Smooth muscle cell (in vitro differentiated cells): ENCODE data around the gene RALGPS1. TPM values are rescaled to one million over a fixed set of nuclear protein-coding genes. Genes with fewer than 3 reads are reported as not detected.

Experiments
- DNase-seq: peaks from one replicate; lab custom pipeline; 2025; ENCODE audit not compliant: unreplicated experiment; lab: John Stamatoyannopoulos, UW
- H2AFZ ChIP-seq: fragments of 200-600 bp; sonication (generic); 2 replicates; pipeline ENCODE4 v1.6.0; 2016; ENCODE audit warnings: antibody characterized with exemption, low read depth, mild to moderate bottlenecking
- H3F3A ChIP-seq: fragments of 200-600 bp; sonication (generic); 2 replicates; pipeline ENCODE4 v1.6.0; 2017; ENCODE audit warnings: antibody characterized with exemption, low read depth
- H3K27ac ChIP-seq: fragments of 200-600 bp; sonication (generic); 2 replicates; pipeline ENCODE4 v1.5.1; 2016; ENCODE audit warnings: low read depth, mild to moderate bottlenecking
- H3K27me3 ChIP-seq: fragments of 200-600 bp; sonication (generic); 2 replicates; pipeline ENCODE4 v1.6.1; 2016; ENCODE audit warnings: low read depth, mild to moderate bottlenecking
- H3K36me3 ChIP-seq: fragments of 200-600 bp; sonication (generic); 2 replicates; pipeline ENCODE4 v1.5.1; 2016; ENCODE audit warnings: low read depth
- H3K4me1 ChIP-seq: fragments of 200-600 bp; sonication (generic); 2 replicates; pipeline ENCODE4 v1.5.1; 2016; ENCODE audit warnings: low read depth
- H3K4me2 ChIP-seq: fragments of 200-600 bp; sonication (generic); 2 replicates; pipeline ENCODE4 v1.6.0; 2016; ENCODE audit warnings: mild to moderate bottlenecking
- H3K4me3 ChIP-seq: fragments of 200-600 bp; sonication (generic); 2 replicates; pipeline ENCODE4 v1.5.1; 2016; ENCODE audit warnings: mild to moderate bottlenecking
- H3K79me2 ChIP-seq: fragments of 200-600 bp; sonication (generic); 2 replicates; pipeline ENCODE4 v1.6.0; 2016; ENCODE audit warnings: low read depth, mild to moderate bottlenecking
- H3K9ac ChIP-seq: fragments of 200-600 bp; sonication (generic); 2 replicates; pipeline ENCODE4 v1.6.0; 2016; ENCODE audit warnings: low read depth
- H3K9me3 ChIP-seq: fragments of 200-600 bp; sonication (generic); replicated peaks from 2 replicates; pipeline ENCODE4 v1.5.1; 2016; ENCODE audit warnings: low read depth
- H4K20me1 ChIP-seq: fragments of 200-600 bp; sonication (generic); 2 replicates; pipeline ENCODE4 v1.6.0; 2016; ENCODE audit warnings: low read depth
- WGBS: methylation state at CpG from one replicate; pipeline ENCODE4 v1.1.7; 2016; ENCODE audit warnings: low lambda C conversion rate; 5-methylcytosine and 5-hydroxymethylcytosine counted together
- polyA plus RNA-seq: library from polyadenylated mRNA; unstranded; fragments of >200 nt; fragmentation: Nextera tagmentation; extraction: Ambion mirVana; gene quantifications from 2 replicates; pipeline ENCODE4 v1.2.1, GENCODE V29; 2016
- total RNA-seq: library from RNA; depleted of rRNA; stranded (reverse); fragments of >200 nt; gene quantifications from 2 replicates; pipeline ENCODE4 v1.2.3, GENCODE V29; 2014
- TF ChIP-seq, protein P1 (sequence below): fragments of 200-600 bp; sonication (generic); IDR thresholded peaks from 2 replicates; pipeline ENCODE4 v1.5.1; 2017; ENCODE audit warnings: borderline replicate concordance, mild to moderate bottlenecking, antibody characterized with exemption; ENCODE audit not compliant: insufficient read depth, poor library complexity, severe bottlenecking

The RALGPS1 gene
- total and polyA plus RNA-seq, 2 experiments from 2014 or later: 2.1 to 4.0 TPM

DNA sequence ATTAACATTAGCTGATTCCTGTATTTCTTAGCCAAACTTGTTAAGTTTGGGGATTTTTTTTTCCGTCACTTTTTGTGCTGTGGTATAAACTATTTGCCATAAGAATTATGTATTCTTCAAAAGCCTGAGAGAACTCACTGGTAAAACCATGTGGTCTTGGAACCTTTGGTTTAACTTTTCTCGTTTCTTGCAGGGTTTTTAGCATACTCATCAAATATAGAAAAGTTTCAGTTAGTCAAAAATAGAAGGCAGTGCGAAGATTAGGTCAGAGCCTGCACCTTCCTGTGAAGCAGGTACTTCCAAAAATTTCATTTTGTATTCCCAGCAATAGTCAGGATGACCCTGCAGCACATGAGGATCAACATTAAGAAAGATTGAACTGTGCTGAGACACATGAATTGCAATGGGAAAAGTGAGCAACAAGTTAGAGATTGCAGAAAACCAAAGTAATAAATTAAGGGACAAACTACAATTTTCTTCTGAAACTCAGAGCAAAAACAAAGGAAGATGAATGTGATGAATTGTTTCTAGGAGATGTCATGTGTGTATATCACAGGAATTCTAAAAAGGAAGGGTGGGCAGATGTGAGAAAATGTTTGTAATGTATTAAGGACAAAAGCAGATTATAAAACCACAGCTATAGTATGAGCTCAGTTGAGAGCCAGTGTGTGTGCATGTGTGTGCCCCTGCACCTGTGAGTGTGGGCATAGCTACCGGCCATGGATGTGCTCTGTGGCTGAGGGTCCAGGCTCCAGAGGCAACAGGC, 105.6 kb downstream of the RALGPS1 start:
- Histone ChIP-seq H4K20me1 (no peaks in the 10 kb centered on the region), H3K36me3 (no peaks in the 10 kb centered on the region), H3K27me3 (no peaks in the 10 kb centered on the region), H3K79me2 (no peaks in the 10 kb centered on the region), H3K27ac (no peak overlapping the region), H3K9ac (no peak overlapping the region), H3F3A (no peaks in the 10 kb centered on the region), H3K4me2 (no peak overlapping the region), H2AFZ (no peak overlapping the region), H3K9me3 (no peaks in the 10 kb centered on the region), H3K4me3 (no peak overlapping the region), H3K4me1 (no peaks in the 10 kb centered on the region)
- no peak for DNase-seq
- TF ChIP-seq, protein P1, sequence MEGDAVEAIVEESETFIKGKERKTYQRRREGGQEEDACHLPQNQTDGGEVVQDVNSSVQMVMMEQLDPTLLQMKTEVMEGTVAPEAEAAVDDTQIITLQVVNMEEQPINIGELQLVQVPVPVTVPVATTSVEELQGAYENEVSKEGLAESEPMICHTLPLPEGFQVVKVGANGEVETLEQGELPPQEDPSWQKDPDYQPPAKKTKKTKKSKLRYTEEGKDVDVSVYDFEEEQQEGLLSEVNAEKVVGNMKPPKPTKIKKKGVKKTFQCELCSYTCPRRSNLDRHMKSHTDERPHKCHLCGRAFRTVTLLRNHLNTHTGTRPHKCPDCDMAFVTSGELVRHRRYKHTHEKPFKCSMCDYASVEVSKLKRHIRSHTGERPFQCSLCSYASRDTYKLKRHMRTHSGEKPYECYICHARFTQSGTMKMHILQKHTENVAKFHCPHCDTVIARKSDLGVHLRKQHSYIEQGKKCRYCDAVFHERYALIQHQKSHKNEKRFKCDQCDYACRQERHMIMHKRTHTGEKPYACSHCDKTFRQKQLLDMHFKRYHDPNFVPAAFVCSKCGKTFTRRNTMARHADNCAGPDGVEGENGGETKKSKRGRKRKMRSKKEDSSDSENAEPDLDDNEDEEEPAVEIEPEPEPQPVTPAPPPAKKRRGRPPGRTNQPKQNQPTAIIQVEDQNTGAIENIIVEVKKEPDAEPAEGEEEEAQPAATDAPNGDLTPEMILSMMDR: no peak
- WGBS: 92% methylated on average over 4 of the region's 4 CpGs

DNA sequence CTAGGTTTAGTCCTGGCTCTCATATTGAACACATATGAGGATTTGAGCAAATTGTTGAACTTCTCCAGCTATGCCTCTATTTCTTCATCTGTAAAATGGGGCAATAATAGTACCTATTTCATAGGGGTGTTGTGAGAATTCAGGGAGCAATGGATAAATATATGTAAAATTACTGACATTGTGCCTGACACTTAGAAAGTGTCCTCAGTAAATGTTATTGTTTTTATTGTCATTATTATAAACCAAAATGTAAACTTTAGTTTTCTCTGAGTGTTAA, 106.2 kb downstream of the RALGPS1 start:
- H3K4me3 ChIP-seq: no peak overlapping the region
- no peaks in the 10 kb centered on the region for H3K9me3 ChIP-seq
- TF ChIP-seq, protein P1: no peak
- no peak overlapping the region for H2AFZ ChIP-seq
- no peaks in the 10 kb centered on the region for H3K79me2 ChIP-seq
- no peak overlapping the region for H3K4me2 ChIP-seq
- H3K36me3 ChIP-seq: no peaks in the 10 kb centered on the region
- H3K27me3 ChIP-seq: no peaks in the 10 kb centered on the region
- no peak overlapping the region for H3K27ac ChIP-seq
- no peaks in the 10 kb centered on the region for H3K4me1 ChIP-seq
- no peaks in the 10 kb centered on the region for H4K20me1 ChIP-seq
- no peak for DNase-seq
- no peaks in the 10 kb centered on the region for H3F3A ChIP-seq
- no peak overlapping the region for H3K9ac ChIP-seq

DNA sequence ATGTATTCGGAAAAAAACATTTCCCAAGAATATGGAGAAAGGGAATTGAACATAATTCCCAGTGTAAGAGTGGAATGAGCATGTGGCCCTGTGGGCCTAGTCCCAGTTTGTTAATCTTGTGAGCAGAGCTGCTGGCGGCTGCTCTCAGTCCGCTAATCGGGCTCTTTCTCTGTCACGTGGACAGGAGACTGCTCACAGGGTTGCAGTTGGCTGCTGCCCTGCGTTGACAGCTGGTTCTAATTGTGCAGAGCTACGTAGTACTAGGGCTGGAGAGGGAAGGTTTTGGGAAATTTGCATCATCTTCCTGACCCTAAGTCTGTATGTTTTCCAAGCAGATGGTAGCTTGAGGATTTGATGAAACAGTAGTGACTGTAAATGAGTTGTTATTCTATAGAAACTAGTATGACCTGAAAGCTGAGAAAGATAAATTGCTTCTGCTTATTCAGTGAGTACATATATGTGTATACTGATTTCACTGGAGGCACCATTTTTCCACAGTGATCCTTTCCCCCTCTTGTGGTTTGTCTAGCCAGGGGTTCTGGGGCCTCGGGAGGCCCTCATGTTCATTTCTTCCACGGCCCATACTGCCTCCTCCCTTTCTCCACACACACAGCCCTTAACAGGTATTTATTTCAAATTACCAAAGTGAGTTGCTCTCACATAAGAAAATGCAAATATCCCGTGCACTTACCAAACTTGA, 107.2 kb downstream of the RALGPS1 start:
- peak; percentile 15 for DNase-seq
- Histone ChIP-seq H3K79me2 (no peaks in the 10 kb centered on the region), H3K4me2 (peak overlapping the region; percentile 31), H3K36me3 (no peaks in the 10 kb centered on the region), H2AFZ (peak overlapping the region; percentile 3), H3K4me1 (no peaks in the 10 kb centered on the region), H3K27me3 (no peaks in the 10 kb centered on the region), H3K9me3 (no peaks in the 10 kb centered on the region), H3K9ac (peak overlapping the region; percentile 1), H3K27ac (peak overlapping the region; percentile 60), H3F3A (no peaks in the 10 kb centered on the region), H3K4me3 (no peak overlapping the region), H4K20me1 (no peaks in the 10 kb centered on the region)
- TF ChIP-seq, protein P1: no peak
- 32% methylated on average over 10 of the region's 10 CpGs for WGBS
